HG03565 (cell line): ENCODE measurements around the gene ADGRL2.

Experiments
- ATAC-seq: cut with Tn5 transposase; IDR thresholded peaks from one replicate; pipeline ENCODE4 v1.9.1; 2021; ENCODE audit warnings: mild to moderate bottlenecking, moderate library complexity; ENCODE audit not compliant: unreplicated experiment

ADGRL2 gene

GRCh38 chr1:81805537-81806431 is 5.0 kb downstream of the ADGRL2 start:
- ATAC-seq, result no peak

GRCh38 chr1:81806432-81806770 is 5.7 kb downstream of the ADGRL2 start:
- no peak for ATAC-seq

DNA sequence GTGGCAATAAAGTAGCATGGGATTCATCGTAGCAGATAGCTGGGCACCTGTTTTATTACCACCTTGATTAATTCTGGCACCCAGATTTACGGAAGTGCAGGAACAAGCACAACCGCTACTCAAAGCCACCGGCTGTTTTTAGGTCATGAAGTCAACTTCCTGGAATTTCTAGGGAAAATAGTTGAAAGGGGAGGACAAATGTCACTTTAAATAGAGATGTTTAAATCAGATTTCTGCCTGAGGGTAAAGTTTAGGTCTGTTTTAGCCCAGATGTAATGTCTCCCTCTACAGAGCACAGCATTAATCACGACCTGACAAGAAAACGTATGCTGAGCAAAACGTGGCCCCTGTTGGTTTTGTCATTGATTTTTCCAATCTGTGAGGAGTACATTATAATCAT is 8.0 kb downstream of the ADGRL2 start:
- ATAC-seq, result no peak

GRCh38 chr1:81809808-81810207 is 9.1 kb downstream of the ADGRL2 start:
- ATAC-seq, result no peak

GRCh38 chr1:81811757-81812371 is 11.1 kb downstream of the ADGRL2 start:
- no peak for ATAC-seq

- no peak for ATAC-seq
These were observed 12.0 kb downstream of the ADGRL2 start for GRCh38 chr1:81812712-81813111.

GRCh38 chr1:81813691-81814090 is 13.0 kb downstream of the ADGRL2 start:
- no peak for ATAC-seq

- ATAC-seq, result no peak
These were observed 18.9 kb downstream of the ADGRL2 start for GRCh38 chr1:81819613-81820012.

DNA sequence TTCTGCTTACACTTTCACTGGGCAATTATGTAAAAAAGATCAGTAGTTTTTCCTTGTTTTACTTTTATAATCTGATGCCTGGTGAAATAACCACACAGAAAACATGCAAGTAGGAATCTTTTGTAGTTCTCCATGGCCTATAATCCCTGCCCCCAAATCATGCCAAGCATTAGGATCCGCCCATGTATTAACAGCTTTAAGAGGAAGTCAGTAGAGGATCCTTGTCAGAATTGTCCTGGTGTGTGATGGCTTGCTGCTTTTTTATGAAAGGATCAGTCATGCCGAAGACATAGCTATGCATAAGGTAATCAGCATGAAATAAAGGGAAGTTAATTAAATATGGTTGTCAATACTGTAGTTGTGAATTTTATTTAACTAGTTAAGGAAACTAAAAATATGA is 20.0 kb downstream of the ADGRL2 start:
- ATAC-seq, result no peak

DNA sequence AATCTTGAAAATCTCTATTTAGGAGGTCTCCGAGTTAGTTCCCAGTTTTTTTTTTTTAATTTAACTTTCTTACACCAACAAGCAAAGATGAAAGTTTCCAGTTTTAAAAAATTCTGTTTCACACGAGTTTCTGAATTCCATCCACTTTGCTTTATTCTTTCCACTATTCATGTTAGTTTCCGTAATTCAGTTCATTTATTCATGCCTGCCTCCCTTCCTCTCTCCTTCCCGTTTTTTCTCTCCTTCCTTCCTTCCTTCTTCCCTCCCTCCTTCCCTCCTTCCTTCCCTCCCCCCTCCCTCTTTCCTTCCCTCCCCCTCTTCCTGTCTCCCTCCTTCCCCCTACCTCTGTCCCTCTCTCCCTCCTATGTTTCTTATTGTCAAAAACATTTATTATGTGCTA is 22.3 kb downstream of the ADGRL2 start:
- ATAC-seq, result no peak

DNA sequence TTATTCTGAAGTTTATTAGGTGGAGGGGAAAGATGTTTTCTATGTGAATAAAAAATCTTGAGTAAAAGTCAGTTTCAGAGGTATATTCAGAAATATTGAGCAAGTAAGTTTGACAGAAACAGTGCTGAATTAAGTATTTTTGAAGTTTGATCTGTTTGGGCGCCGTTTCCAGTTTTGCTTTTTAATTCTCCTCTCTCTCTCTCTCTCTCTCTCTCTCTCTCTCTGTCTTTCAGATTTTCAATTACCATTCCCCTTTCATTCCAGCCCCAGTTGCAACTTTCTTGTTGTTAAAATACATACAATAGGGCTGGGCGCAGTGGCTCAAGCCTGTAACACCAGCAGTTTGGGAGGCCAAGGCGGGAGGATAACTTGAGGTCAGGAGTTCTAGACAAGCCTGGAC is 24.0 kb downstream of the ADGRL2 start:
- no peak for ATAC-seq

DNA sequence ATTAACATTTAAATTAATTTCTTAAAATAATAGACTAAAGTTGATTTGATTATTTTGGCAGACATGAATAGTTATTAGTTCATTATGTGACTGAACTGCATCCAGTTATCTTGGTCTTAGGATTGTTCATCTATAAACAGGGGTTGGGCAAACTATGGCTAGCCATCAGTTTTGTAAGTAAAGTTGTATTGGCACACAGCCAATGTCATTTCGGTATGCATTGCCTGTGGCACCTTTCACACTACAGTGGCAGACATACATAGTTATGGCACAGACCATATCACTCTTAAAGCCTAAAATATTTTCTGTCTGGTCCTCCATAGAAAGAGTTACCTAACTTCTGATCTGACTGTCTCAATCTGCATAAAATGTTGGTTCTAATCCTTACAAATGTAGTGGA is 27.2 kb downstream of the ADGRL2 start:
- no peak for ATAC-seq

GRCh38 chr1:81832573-81832972 is 31.8 kb downstream of the ADGRL2 start:
- ATAC-seq, result no peak

GRCh38 chr1:81833722-81834121 is 33.0 kb downstream of the ADGRL2 start:
- ATAC-seq, result no peak

- no peak for ATAC-seq
These were observed 33.5 kb downstream of the ADGRL2 start for GRCh38 chr1:81834268-81834667.

GRCh38 chr1:81834921-81835698 is 34.4 kb downstream of the ADGRL2 start:
- ATAC-seq, result no peak

GRCh38 chr1:81836007-81836626 is 35.4 kb downstream of the ADGRL2 start:
- no peak for ATAC-seq

GRCh38 chr1:81838600-81839218 is 38.0 kb downstream of the ADGRL2 start:
- ATAC-seq, result no peak

- no peak for ATAC-seq
These were observed 40.1 kb downstream of the ADGRL2 start for GRCh38 chr1:81840805-81841204.

DNA sequence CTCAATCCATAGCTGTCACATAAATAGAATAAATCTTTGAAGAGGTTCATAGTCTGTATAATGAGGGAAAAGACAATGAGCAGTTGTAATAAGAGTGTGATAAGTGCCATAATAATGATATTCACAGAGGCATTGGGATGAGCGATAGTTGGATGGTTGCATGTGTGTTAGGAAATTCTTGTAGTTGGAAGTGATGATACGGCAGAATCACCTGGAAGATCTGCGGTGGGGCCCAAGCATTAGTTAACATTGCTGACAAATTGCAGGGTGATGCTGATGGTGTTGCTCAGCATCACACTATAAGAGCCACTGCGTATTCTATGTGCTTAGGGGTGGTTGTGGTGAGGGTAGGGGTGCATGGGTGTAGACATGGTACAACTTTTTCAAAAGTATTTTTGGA is 41.1 kb downstream of the ADGRL2 start:
- no peak for ATAC-seq

GRCh38 chr1:81844477-81844876 is 43.7 kb downstream of the ADGRL2 start:
- no peak for ATAC-seq
